HEK293 (cell line): ENCODE results near the gene THUMPD1.
"Not testable (repeated sequence)": the region's sequence is repeated elsewhere in the genome, so short reads cannot be mapped to it uniquely, and the experiment has no call there.

Experiments
- CTCF ChIA-PET: fragments of 350-600 bp; formaldehyde crosslinking; extraction: SDS; loops from one replicate; lab custom pipeline; 2021; ENCODE audit warnings: antibody characterized with exemption; lab: Yijun Ruan, JAX
- POLR2A ChIA-PET: fragments of 300-600 bp; formaldehyde crosslinking; extraction: SDS; loops from one replicate; lab custom pipeline; 2020; ENCODE audit warnings: antibody characterized with exemption, inconsistent platforms; lab: Yijun Ruan, JAX
- H3K27ac ChIP-seq: fragments of 200-500 bp; sonication (Bioruptor generic); 2 replicates; pipeline ENCODE4 v1.5.1; 2014; ENCODE audit warnings: low read depth, low read length, control low read depth, inconsistent platforms; ENCODE audit errors: extremely low read depth
- H3K36me3 ChIP-seq, 2 experiments: fragments of 200-500 bp in 1 of 2; sonication (Bioruptor generic) in 1 of 2; 1 replicate in 1 of 2; 2 replicates in 1 of 2; pipeline ENCODE4 v1.5.1; 2014 to 2017; ENCODE audit warnings: inconsistent platforms in 2 of 2, low read length in 2 of 2; ENCODE audit not compliant: control insufficient read depth in 2 of 2, insufficient read depth in 1 of 2
- H3K4me1 ChIP-seq: fragments of 200-500 bp; sonication (Bioruptor generic); 2 replicates; pipeline ENCODE4 v1.5.1; 2014; ENCODE audit warnings: mild to moderate bottlenecking, low read length, inconsistent platforms; ENCODE audit not compliant: control insufficient read depth, insufficient read depth
- H3K4me3 ChIP-seq: 2 replicates; pipeline ENCODE4 v1.5.1; 2011; ENCODE audit warnings: low read depth, mild to moderate bottlenecking, control low read depth, low read length, moderate library complexity
- H3K9me3 ChIP-seq: fragments of 200-500 bp; sonication (Bioruptor generic); 2 replicates; pipeline ENCODE4 v1.5.1; 2014; ENCODE audit warnings: low read depth, low read length, inconsistent platforms; ENCODE audit not compliant: control insufficient read depth, insufficient read depth
- SETDB1 ChIP-seq: IDR thresholded peaks from one replicate; pipeline ENCODE4 v1.6.1; 2017; ENCODE audit warnings: mild to moderate bottlenecking, low read length, moderate library complexity, mixed read lengths; ENCODE audit not compliant: insufficient read length
- SP2 ChIP-seq: fragments of 450-650 bp; formaldehyde crosslinking; IDR thresholded peaks from 2 replicates; pipeline ENCODE4 v1.5.1; 2016; ENCODE audit warnings: missing biosample characterization, missing genetic modification characterization
- TRIM28 ChIP-seq: IDR thresholded peaks from 2 replicates; pipeline ENCODE4 v1.6.1; 2011; ENCODE audit warnings: low read length, control low read depth, borderline replicate concordance
- YY1 ChIP-seq: fragments of 450-650 bp; formaldehyde crosslinking; IDR thresholded peaks from 2 replicates; pipeline ENCODE4 v1.5.1; 2018; ENCODE audit warnings: missing biosample characterization, missing genetic modification characterization
- ZNF248 ChIP-seq: fragments of 450-650 bp; formaldehyde crosslinking; IDR thresholded peaks from 2 replicates; pipeline ENCODE4 v1.5.1; 2017; ENCODE audit warnings: missing biosample characterization, missing genetic modification characterization
- ZNF274 ChIP-seq, 2 experiments: fragments of 200-500 bp in 1 of 2; fragments of 450-650 bp in 1 of 2; sonication (Bioruptor generic) in 1 of 2; formaldehyde crosslinking in 1 of 2; IDR thresholded peaks; 2 replicates each; pipeline versions ENCODE4 v1.5.1 to v1.6.1; 2014 to 2016; ENCODE audit warnings: borderline replicate concordance in 1 of 2, inconsistent platforms in 1 of 2, low read length in 1 of 2, missing biosample characterization in 1 of 2, missing genetic modification characterization in 1 of 2
- ZNF341 ChIP-seq: fragments of 450-650 bp; formaldehyde crosslinking; IDR thresholded peaks from 2 replicates; pipeline ENCODE4; 2016; ENCODE audit warnings: low read depth, missing biosample characterization, missing genetic modification characterization
- ZNF366 ChIP-seq: fragments of 450-650 bp; formaldehyde crosslinking; conservative IDR thresholded peaks from 2 replicates; pipeline ENCODE4 v1.5.1; 2016; ENCODE audit warnings: missing biosample characterization, missing genetic modification characterization
- ZNF404 ChIP-seq: fragments of 450-650 bp; formaldehyde crosslinking; IDR thresholded peaks from 2 replicates; pipeline ENCODE4 v1.5.1; 2017; ENCODE audit warnings: missing biosample characterization, missing genetic modification characterization
- ZNF544 ChIP-seq: fragments of 450-650 bp; formaldehyde crosslinking; IDR thresholded peaks from 2 replicates; pipeline ENCODE4 v1.5.0; 2017; ENCODE audit warnings: missing biosample characterization, missing genetic modification characterization
- ZNF585B ChIP-seq: fragments of 450-650 bp; formaldehyde crosslinking; IDR thresholded peaks from 2 replicates; pipeline ENCODE4 v1.5.1; 2016; ENCODE audit warnings: missing biosample characterization, missing genetic modification characterization
- ZNF610 ChIP-seq: fragments of 450-650 bp; formaldehyde crosslinking; IDR thresholded peaks from 2 replicates; pipeline ENCODE4 v1.5.1; 2016; ENCODE audit warnings: missing biosample characterization, missing genetic modification characterization, borderline replicate concordance
- ZNF629 ChIP-seq: fragments of 450-650 bp; formaldehyde crosslinking; IDR thresholded peaks from 2 replicates; pipeline ENCODE4 v1.5.1; 2017; ENCODE audit warnings: missing biosample characterization, missing genetic modification characterization
- ZNF776 ChIP-seq: fragments of 450-650 bp; formaldehyde crosslinking; IDR thresholded peaks from 2 replicates; pipeline ENCODE4 v1.5.0; 2017; ENCODE audit warnings: missing biosample characterization, missing genetic modification characterization, borderline replicate concordance
- TF ChIP-seq, protein P1 (sequence below): fragments of 450-650 bp; formaldehyde crosslinking; IDR thresholded peaks from 2 replicates; pipeline ENCODE4 v1.5.1; 2016; ENCODE audit warnings: missing biosample characterization, missing genetic modification characterization
- TF ChIP-seq, protein P2 (sequence below): fragments of 450-650 bp; IDR thresholded peaks from 2 replicates; pipeline ENCODE4 v1.5.1; 2018; ENCODE audit warnings: missing biosample characterization, mild to moderate bottlenecking, missing genetic modification characterization
- TF ChIP-seq, protein P3 (sequence below): fragments of 450-650 bp; formaldehyde crosslinking; conservative IDR thresholded peaks from 2 replicates; pipeline ENCODE4 v1.5.1; 2016; ENCODE audit warnings: low read depth, missing biosample characterization, missing genetic modification characterization

The THUMPD1 gene

DNA sequence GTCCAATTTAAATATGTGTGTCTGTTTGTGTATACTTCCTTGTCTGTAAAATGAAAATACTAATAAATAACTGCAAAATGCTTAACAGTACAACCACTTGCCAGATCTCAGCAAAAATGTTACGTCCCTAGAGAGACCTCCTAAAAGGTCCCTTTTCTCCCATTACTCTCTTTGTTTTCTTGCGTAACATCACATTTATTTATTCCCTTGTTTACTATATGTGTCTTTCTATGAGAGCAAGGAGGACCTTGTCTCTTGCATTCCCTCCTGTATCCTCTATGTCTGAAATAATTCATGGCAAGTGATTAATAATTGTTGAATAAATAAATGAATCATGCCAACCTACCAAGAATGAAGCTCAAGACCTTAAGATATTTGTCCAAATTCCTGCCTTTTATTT is 24.1 kb upstream of the THUMPD1 start:
- Histone ChIP-seq H3K9me3 (no peaks in the 10 kb centered on the region), H3K4me1 (no peaks in the 10 kb centered on the region), H3K36me3 (no peaks in the 10 kb centered on the region), H3K4me3 (no peak overlapping the region), H3K27ac (no peak overlapping the region)
- no peak for TF ChIP-seq ZNF776
- TF ChIP-seq YY1 (tag by site-specific recombination): no peak
- no peak for TF ChIP-seq ZNF629
- no peak for TF ChIP-seq ZNF366 (tag by site-specific recombination)
- TF ChIP-seq ZNF248 (tag by site-specific recombination): no peak
- TF ChIP-seq ZNF610 (tag by site-specific recombination): no peak
- TF ChIP-seq ZNF404: no peak
- CTCF ChIA-PET: interaction anchor here (1.6 to 2.4 kb wide), 2 partner anchors 7 to 10 kb away, joined by 4 to 8 read pairs; no protein-coding TSS in a partner anchor
- POLR2A ChIA-PET: no interaction called here

DNA sequence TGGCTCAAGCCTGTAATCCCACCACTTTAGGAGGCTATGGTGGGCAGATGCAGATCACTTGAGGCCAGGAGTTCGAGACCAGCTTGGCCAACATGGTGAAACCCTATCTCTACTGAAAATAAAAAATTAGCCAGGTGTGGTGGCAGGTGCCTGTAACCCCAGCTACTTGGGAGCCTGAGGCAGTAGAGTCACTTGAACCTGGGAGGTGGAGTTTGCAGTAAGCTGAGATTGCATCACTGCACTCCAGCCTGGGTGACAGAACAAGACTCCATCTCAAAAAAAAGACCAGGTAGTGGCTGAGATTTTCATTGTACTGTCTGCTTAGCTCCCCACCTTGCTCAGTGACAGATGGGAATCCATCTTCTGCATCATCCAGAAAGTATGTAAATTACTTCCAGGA is 22.8 kb upstream of the THUMPD1 start:
- POLR2A ChIA-PET, H3K4me3 ChIP-seq: not testable (repeated sequence)
- CTCF ChIA-PET: interaction anchor here (0.7 to 2.4 kb wide), 4 partner anchors 8 to 381 kb away, joined by 3 to 8 read pairs (median 5); no protein-coding TSS in a partner anchor

DNA sequence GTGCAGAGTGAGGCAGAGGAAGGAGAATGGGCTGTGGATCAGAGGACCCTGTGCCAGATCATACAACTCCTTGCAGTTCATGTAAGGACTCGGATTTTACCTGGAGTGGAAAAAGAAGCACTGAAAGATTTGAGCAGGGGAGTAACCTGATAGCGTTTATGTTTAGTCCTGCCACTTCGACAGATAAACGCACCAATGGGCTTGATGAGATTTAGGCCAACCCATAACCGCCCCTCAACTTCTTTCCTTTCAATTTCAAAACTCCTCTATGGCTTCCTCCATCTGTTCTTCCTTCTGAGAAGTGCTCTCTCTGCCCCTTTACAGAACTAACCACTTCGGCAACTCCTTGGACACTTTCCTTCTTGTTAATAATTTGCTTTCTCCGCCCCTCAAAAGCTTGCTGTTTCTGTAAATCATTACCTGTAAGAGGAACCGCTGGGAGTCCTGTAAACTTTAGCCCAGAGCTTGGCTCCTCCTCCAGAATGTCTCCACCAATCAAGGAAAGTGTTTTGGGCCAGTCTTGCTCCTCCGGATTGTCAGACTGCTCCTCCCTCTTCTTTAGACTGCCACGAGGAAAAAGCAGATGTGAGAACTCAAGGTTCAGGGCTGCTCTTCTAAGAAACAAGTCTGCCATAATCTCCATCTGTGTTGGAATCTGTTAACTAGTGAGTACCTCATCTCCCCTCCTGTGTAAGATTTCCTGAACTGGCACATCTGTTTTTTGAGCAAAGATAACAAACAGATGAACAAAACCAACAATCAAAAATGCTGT is 22.0 kb upstream of the THUMPD1 start, which contains the start of gene ACSM3:
Gene ACSM3, plus strand, starts transcription at position 554 of the 772 bp plus-strand sequence. CDS start 6,021 bp downstream, outside the sequence.
- H3K27ac ChIP-seq: no peak within 1 kb of the TSS
- TF ChIP-seq ZNF585B: no peak
- TF ChIP-seq, protein P1, sequence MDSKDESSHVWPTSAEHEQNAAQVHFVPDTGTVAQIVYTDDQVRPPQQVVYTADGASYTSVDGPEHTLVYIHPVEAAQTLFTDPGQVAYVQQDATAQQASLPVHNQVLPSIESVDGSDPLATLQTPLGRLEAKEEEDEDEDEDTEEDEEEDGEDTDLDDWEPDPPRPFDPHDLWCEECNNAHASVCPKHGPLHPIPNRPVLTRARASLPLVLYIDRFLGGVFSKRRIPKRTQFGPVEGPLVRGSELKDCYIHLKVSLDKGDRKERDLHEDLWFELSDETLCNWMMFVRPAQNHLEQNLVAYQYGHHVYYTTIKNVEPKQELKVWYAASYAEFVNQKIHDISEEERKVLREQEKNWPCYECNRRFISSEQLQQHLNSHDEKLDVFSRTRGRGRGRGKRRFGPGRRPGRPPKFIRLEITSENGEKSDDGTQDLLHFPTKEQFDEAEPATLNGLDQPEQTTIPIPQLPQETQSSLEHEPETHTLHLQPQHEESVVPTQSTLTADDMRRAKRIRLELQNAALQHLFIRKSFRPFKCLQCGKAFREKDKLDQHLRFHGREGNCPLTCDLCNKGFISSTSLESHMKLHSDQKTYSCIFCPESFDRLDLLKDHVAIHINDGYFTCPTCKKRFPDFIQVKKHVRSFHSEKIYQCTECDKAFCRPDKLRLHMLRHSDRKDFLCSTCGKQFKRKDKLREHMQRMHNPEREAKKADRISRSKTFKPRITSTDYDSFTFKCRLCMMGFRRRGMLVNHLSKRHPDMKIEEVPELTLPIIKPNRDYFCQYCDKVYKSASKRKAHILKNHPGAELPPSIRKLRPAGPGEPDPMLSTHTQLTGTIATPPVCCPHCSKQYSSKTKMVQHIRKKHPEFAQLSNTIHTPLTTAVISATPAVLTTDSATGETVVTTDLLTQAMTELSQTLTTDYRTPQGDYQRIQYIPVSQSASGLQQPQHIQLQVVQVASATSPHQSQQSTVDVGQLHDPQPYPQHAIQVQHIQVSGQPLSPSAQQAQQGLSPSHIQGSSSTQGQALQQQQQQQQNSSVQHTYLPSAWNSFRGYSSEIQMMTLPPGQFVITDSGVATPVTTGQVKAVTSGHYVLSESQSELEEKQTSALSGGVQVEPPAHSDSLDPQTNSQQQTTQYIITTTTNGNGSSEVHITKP: peak; percentile 84
- TF ChIP-seq SP2: peak; percentile 56
- TF ChIP-seq, protein P2, sequence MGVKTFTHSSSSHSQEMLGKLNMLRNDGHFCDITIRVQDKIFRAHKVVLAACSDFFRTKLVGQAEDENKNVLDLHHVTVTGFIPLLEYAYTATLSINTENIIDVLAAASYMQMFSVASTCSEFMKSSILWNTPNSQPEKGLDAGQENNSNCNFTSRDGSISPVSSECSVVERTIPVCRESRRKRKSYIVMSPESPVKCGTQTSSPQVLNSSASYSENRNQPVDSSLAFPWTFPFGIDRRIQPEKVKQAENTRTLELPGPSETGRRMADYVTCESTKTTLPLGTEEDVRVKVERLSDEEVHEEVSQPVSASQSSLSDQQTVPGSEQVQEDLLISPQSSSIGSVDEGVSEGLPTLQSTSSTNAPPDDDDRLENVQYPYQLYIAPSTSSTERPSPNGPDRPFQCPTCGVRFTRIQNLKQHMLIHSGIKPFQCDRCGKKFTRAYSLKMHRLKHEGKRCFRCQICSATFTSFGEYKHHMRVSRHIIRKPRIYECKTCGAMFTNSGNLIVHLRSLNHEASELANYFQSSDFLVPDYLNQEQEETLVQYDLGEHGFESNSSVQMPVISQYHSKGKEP (tag by site-specific recombination): no peak
- TF ChIP-seq ZNF544 (tag by site-specific recombination): no peak
- TF ChIP-seq SETDB1: peak; percentile 57
- 0 out of 2 replicates have a peak, but pooled peaks have one; percentile 11 for TF ChIP-seq ZNF341 (tag by site-specific recombination)
- TF ChIP-seq ZNF248 (tag by site-specific recombination): no peak
- TF ChIP-seq TRIM28: 0 out of 2 replicates have a peak, but pooled peaks have one; percentile 17
- TF ChIP-seq, protein P3, sequence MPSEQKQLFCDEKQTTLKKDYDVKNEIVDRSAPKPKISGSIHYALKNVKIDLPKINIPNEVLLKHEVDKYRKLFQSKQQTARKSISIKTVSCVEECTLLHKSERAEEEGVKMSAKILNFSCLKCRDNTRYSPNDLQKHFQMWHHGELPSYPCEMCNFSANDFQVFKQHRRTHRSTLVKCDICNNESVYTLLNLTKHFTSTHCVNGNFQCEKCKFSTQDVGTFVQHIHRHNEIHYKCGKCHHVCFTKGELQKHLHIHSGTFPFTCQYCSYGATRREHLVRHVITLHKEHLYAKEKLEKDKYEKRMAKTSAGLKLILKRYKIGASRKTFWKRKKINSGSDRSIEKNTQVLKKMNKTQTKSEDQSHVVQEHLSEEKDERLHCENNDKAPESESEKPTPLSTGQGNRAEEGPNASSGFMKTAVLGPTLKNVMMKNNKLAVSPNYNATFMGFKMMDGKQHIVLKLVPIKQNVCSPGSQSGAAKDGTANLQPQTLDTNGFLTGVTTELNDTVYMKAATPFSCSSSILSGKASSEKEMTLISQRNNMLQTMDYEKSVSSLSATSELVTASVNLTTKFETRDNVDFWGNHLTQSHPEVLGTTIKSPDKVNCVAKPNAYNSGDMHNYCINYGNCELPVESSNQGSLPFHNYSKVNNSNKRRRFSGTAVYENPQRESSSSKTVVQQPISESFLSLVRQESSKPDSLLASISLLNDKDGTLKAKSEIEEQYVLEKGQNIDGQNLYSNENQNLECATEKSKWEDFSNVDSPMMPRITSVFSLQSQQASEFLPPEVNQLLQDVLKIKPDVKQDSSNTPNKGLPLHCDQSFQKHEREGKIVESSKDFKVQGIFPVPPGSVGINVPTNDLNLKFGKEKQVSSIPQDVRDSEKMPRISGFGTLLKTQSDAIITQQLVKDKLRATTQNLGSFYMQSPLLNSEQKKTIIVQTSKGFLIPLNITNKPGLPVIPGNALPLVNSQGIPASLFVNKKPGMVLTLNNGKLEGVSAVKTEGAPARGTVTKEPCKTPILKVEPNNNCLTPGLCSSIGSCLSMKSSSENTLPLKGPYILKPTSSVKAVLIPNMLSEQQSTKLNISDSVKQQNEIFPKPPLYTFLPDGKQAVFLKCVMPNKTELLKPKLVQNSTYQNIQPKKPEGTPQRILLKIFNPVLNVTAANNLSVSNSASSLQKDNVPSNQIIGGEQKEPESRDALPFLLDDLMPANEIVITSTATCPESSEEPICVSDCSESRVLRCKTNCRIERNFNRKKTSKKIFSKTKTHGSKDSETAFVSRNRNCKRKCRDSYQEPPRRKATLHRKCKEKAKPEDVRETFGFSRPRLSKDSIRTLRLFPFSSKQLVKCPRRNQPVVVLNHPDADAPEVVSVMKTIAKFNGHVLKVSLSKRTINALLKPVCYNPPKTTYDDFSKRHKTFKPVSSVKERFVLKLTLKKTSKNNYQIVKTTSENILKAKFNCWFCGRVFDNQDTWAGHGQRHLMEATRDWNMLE (tag by site-specific recombination): no peak
- TF ChIP-seq ZNF274 (IDR thresholded peaks at IDR 0.05; ENCODE audit: low read length): no peak
- TF ChIP-seq ZNF274 (tag by site-specific recombination; IDR thresholded peaks at IDR 0.05; ENCODE audit: borderline replicate concordance): no peak

More for the DNA sequence above, 22.8 kb upstream of the THUMPD1 start:
- H3K9me3 ChIP-seq, H3K27ac ChIP-seq, H3K36me3 ChIP-seq, H3K4me1 ChIP-seq: not testable (repeated sequence)

More for the DNA sequence above, 22.0 kb upstream of the THUMPD1 start, which contains the start of gene ACSM3:
- Histone ChIP-seq H3K4me1 (no peaks in the 10 kb centered on the region), H3K4me3 (peak within 1 kb of the TSS; percentile 28), H3K36me3 (no peaks in the 10 kb centered on the region), H3K9me3 (no peaks in the 10 kb centered on the region)
- CTCF ChIA-PET: interaction anchor here (1.3 to 2.4 kb wide), 2 partner anchors 12 to 14 kb away, joined by 6 to 8 read pairs; no protein-coding TSS in a partner anchor
- POLR2A ChIA-PET: no interaction called here
